CD4-positive, alpha-beta T cell (primary cell): ENCODE results near the gene JCAD. TPM values are rescaled to one million over a fixed set of nuclear protein-coding genes. Genes with fewer than 3 reads are reported as not detected.

Experiments
- ATAC-seq: fragments of 200-7000 bp; cut with Tn5 transposase; one replicate; pipeline ENCODE4 v1.10.0; 2022; ENCODE audit warnings: mild to moderate bottlenecking; ENCODE audit not compliant: poor library complexity
- CTCF ChIA-PET: fragments of 350-600 bp; sonication (Branson Sonifier 250); formaldehyde crosslinking; loops from one replicate; lab custom pipeline; 2021; ENCODE audit warnings: antibody characterized with exemption, inconsistent platforms; lab: Charles Lee
- POLR2A ChIA-PET: fragments of 350-600 bp; sonication (Branson Sonifier 250); formaldehyde crosslinking; loops from one replicate; lab custom pipeline; 2021; ENCODE audit warnings: antibody characterized with exemption, inconsistent platforms; lab: Charles Lee
- DNase-seq, 14 experiments: peaks; one replicate each; pipeline ENCODE4 v3.0.0-alpha.2; 2013 to 2020; ENCODE audit warnings: mixed read lengths in 2 of 14
- H3K27ac ChIP-seq, 2 donors: one replicate each; pipeline versions ENCODE4 v1.5.1 to v1.7.0; 2013; ENCODE audit warnings: low read length in 2 of 2, low read depth in 1 of 2, mild to moderate bottlenecking in 1 of 2
- H3K27me3 ChIP-seq, 2 experiments: 1 replicate in 1 of 2; 2 replicates in 1 of 2; pipeline versions ENCODE4 v1.6.1 to v1.7.0; 2013; ENCODE audit warnings: low read length in 2 of 2, control low read depth in 1 of 2, mild to moderate bottlenecking in 1 of 2, moderate library complexity in 1 of 2; ENCODE audit not compliant: insufficient read depth in 2 of 2, control insufficient read depth in 1 of 2
- H3K36me3 ChIP-seq: one replicate; pipeline ENCODE4 v1.6.1; 2013; ENCODE audit warnings: low read length, control low read depth; ENCODE audit not compliant: insufficient read depth
- H3K4me1 ChIP-seq: one replicate; pipeline ENCODE4 v1.6.1; 2013; ENCODE audit warnings: low read length, control low read depth; ENCODE audit not compliant: insufficient read depth
- H3K4me3 ChIP-seq: one replicate; pipeline ENCODE4 v1.5.1; 2013; ENCODE audit warnings: mild to moderate bottlenecking, low read length, moderate library complexity
- H3K9me3 ChIP-seq, 2 experiments: 1 replicate in 1 of 2; 2 replicates in 1 of 2; pipeline versions ENCODE4 v1.6.1 to v1.7.0; 2013; ENCODE audit warnings: low read length in 2 of 2, mild to moderate bottlenecking in 2 of 2, control low read depth in 1 of 2, moderate library complexity in 1 of 2; ENCODE audit not compliant: control insufficient read depth in 1 of 2, insufficient read depth in 1 of 2
- H3K27ac Mint-ChIP-seq: one replicate; pipeline ENCODE4 v1.8.0; 2020; ENCODE audit warnings: mixed read lengths
- H3K27me3 Mint-ChIP-seq: one replicate; pipeline ENCODE4 v1.8.0; 2021; ENCODE audit warnings: mixed read lengths
- H3K36me3 Mint-ChIP-seq: one replicate; pipeline ENCODE4 v1.8.0; 2021; ENCODE audit warnings: low read depth, mixed read lengths
- H3K4me1 Mint-ChIP-seq: one replicate; pipeline ENCODE4 v1.8.0; 2021; ENCODE audit warnings: low read depth, mixed read lengths
- H3K4me3 Mint-ChIP-seq: one replicate; pipeline ENCODE4 v1.8.0; 2020; ENCODE audit warnings: mild to moderate bottlenecking, mixed read lengths
- H3K9me3 Mint-ChIP-seq: one replicate; pipeline ENCODE4 v1.8.0; 2020; ENCODE audit warnings: mixed read lengths
- CTCF ChIP-seq: fragments of 200-600 bp; IDR thresholded peaks from one replicate; pipeline ENCODE4 v1.8.0; 2022; ENCODE audit warnings: antibody characterized with exemption, mild to moderate bottlenecking
- intact Hi-C, 2 experiments: fragments of 100-400 bp; cut with DNase I in 1 of 2; cut with micrococcal nuclease in 1 of 2; formaldehyde crosslinking; loops; one replicate each; pipeline versions ENCODE4 v1.15.1 to v1.9.0; 2023 to 2025; cut with DNase I, micrococcal nuclease
- total RNA-seq, 174 experiments: library from RNA in 2 of 174; stranded (reverse) in 2 of 174; gene quantifications; one replicate each; pipeline ENCODE4 v1.2.3 and lab custom pipeline; 2021 to 2026

JCAD gene
- total RNA-seq, 2 experiments from 2014 or later, result not detected

GRCh38 chr10:30017556-30017955 is 41.8 kb downstream of the JCAD start:
- H3K27me3 Mint-ChIP-seq, result peaks cover 87% of the 10 kb centered on the region
- Histone ChIP-seq H3K36me3 (no peaks in the 10 kb centered on the region), H3K4me3 (no peak overlapping the region), H3K4me1 (no peaks in the 10 kb centered on the region), H3K27ac (no peak overlapping the region), H3K27me3 (peaks cover 26 to 52% of the 10 kb centered on the region in 2 experiments), H3K9me3 (no peaks in the 10 kb centered on the region)
- no peak for ATAC-seq
- peaks cover 6% of the 10 kb centered on the region for H3K4me1 Mint-ChIP-seq
- DNase-seq, result no peak
- no peak overlapping the region for H3K4me3 Mint-ChIP-seq
- H3K9me3 Mint-ChIP-seq, result no peaks in the 10 kb centered on the region
- intact Hi-C loops, result no loop called here
- TF ChIP-seq CTCF, result no peak
- no peak overlapping the region for H3K27ac Mint-ChIP-seq
- ChIA-PET POLR2A (interaction anchor here (1.3 kb wide), 1 partner anchor 11 kb away, joined by 5 read pairs; no protein-coding TSS in a partner anchor), CTCF (interaction anchor here (0.9 to 1.0 kb wide), 2 partner anchors 8 to 14 kb away, joined by 3 read pairs; no protein-coding TSS in a partner anchor)
- no peaks in the 10 kb centered on the region for H3K36me3 Mint-ChIP-seq

- no peaks in the 10 kb centered on the region for H3K36me3 ChIP-seq
- no peak overlapping the region for H3K4me3 ChIP-seq
- H3K4me1 ChIP-seq, result no peaks in the 10 kb centered on the region
- ChIA-PET CTCF (interaction anchor here (1.2 kb wide), 2 partner anchors 12 to 16 kb away, joined by 4 to 5 read pairs; no protein-coding TSS in a partner anchor), POLR2A (interaction anchor here (1.1 kb wide), 1 partner anchor 13 kb away, joined by 3 read pairs; no protein-coding TSS in a partner anchor)
- ATAC-seq (no peak), DNase-seq (no peak)
- Mint-ChIP-seq H3K9me3 (no peaks in the 10 kb centered on the region), H3K36me3 (no peaks in the 10 kb centered on the region), H3K27ac (no peak overlapping the region), H3K27me3 (peaks cover 78% of the 10 kb centered on the region), H3K4me3 (no peak overlapping the region), H3K4me1 (peaks cover 6% of the 10 kb centered on the region)
- H3K27ac ChIP-seq, result no peak overlapping the region
- intact Hi-C loops, result no loop called here
- TF ChIP-seq CTCF, result no peak
- peaks cover 15 to 43% of the 10 kb centered on the region in 2 experiments for H3K27me3 ChIP-seq
- H3K9me3 ChIP-seq, result no peaks in the 10 kb centered on the region
These were observed 44.9 kb downstream of the JCAD start for GRCh38 chr10:30014511-30014910.

DNA sequence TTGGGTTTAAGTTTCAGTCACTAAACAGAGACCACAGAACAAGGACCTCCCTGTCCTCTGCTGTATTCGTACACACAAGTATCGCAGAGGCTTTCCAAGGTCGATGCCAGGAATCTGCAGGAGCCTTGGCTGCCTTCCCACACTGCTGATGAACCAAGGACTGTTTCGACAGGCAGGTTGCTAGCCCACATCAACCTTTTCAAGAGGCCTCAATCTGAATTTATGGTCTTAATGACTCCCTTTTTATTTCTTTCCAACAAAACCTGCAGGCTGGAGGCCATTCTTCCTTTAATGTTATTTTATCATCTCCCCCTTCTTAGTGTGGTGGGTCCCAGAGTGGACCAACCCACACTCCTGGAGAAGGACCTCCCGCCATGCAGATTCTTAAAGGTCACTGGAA is 45.6 kb downstream of the JCAD start:
- CTCF ChIA-PET, result no interaction called here
- Histone ChIP-seq H3K4me1 (no peaks in the 10 kb centered on the region), H3K27ac (no peak overlapping the region), H3K36me3 (no peaks in the 10 kb centered on the region), H3K9me3 (no peaks in the 10 kb centered on the region), H3K4me3 (no peak overlapping the region), H3K27me3 (peaks cover 13 to 35% of the 10 kb centered on the region in 2 experiments)
- Mint-ChIP-seq H3K27me3 (peaks cover 79% of the 10 kb centered on the region), H3K4me3 (no peak overlapping the region), H3K27ac (no peak overlapping the region), H3K4me1 (peaks cover 6% of the 10 kb centered on the region), H3K9me3 (no peaks in the 10 kb centered on the region), H3K36me3 (no peaks in the 10 kb centered on the region)
- ATAC-seq, result no peak
- no peak for DNase-seq
- no peak for TF ChIP-seq CTCF
- POLR2A ChIA-PET, result interaction anchor here (0.7 kb wide), 1 partner anchor 13 kb away, joined by 3 read pairs; no protein-coding TSS in a partner anchor
- intact Hi-C loops, result no loop called here
